GM12873 (cell line): ENCODE measurements around the gene RERG.
A peak's percentile ranks its signal among the peaks of the same experiment; 100 is the strongest.

Experiments
- CTCF ChIP-seq: IDR thresholded peaks from 2 replicates; pipeline ENCODE4 v1.5.1; 2012; ENCODE audit warnings: low read depth, mild to moderate bottlenecking, moderate library complexity, low read length, control low read depth; ENCODE audit not compliant: insufficient read depth; ENCODE audit errors: missing control alignments

Gene RERG

GRCh38 chr12:15231493-15231892, 10.3 kb upstream of the RERG start:
- no peak for TF ChIP-seq CTCF

GRCh38 chr12:15230751-15231150, 9.5 kb upstream of the RERG start:
- TF ChIP-seq CTCF: no peak

GRCh38 chr12:15230137-15230536, 8.9 kb upstream of the RERG start:
- TF ChIP-seq CTCF: no peak

GRCh38 chr12:15227004-15227679, 5.9 kb upstream of the RERG start:
- TF ChIP-seq CTCF: peak; percentile 68

- no peak for TF ChIP-seq CTCF
These were observed 4.1 kb upstream of the RERG start for GRCh38 chr12:15225136-15225862.

- TF ChIP-seq CTCF: no peak
These were observed 1.0 kb upstream of the RERG start for GRCh38 chr12:15222219-15222618.

GRCh38 chr12:15220451-15220850, 766 bp downstream of the RERG start:
- TF ChIP-seq CTCF: no peak
